Effector CD4-positive, alpha-beta T cell (primary cell): ENCODE results near the gene RC3H2.
A peak's percentile ranks its signal among the peaks of the same experiment; 100 is the strongest.
"Not testable (repeated sequence)": the region's sequence is repeated elsewhere in the genome, so short reads cannot be mapped to it uniquely, and the experiment has no call there.

Experiments used
- DNase-seq: peaks from one replicate; pipeline ENCODE4 v3.0.0-alpha.2; 2020

RC3H2 gene

GRCh38 chr9:122918310-122918709 is 13.2 kb upstream of the RC3H2 start:
- DNase-seq, result no peak

- peak; percentile 69 for DNase-seq
These were observed 8.0 kb upstream of the RC3H2 start, which contains the start of gene ZBTB6 for GRCh38 chr9:122912964-122913673. TSS of gene ZBTB6 (minus strand) at chr9:122913323. CDS start at chr9:122912072, 1,251 bp downstream.

GRCh38 chr9:122912671-122912963 is 7.5 kb upstream of the RC3H2 start:
- DNase-seq, result no peak

- not testable (repeated sequence) for DNase-seq
These were observed 963 bp upstream of the RC3H2 start for GRCh38 chr9:122906122-122906521.

- DNase-seq, result peak; percentile 16
These were observed 715 bp downstream of the RC3H2 start for GRCh38 chr9:122904466-122904822.

GRCh38 chr9:122900791-122901190 is 4.4 kb downstream of the RC3H2 start:
- no peak for DNase-seq

GRCh38 chr9:122897969-122898368 is 7.2 kb downstream of the RC3H2 start:
- DNase-seq, result no peak

- DNase-seq, result no peak
These were observed 16.7 kb downstream of the RC3H2 start for GRCh38 chr9:122888480-122888879.

- no peak for DNase-seq
These were observed 22.0 kb downstream of the RC3H2 start for GRCh38 chr9:122883125-122883524.

- no peak for DNase-seq
These were observed 25.7 kb downstream of the RC3H2 start for GRCh38 chr9:122879443-122879842.

- DNase-seq, result no peak
These were observed 29.6 kb downstream of the RC3H2 start for GRCh38 chr9:122875523-122875922.

GRCh38 chr9:122867276-122867675 is 37.9 kb downstream of the RC3H2 start:
- not testable (repeated sequence) for DNase-seq

- DNase-seq, result no peak
These were observed 39.1 kb downstream of the RC3H2 start for GRCh38 chr9:122866079-122866478.

GRCh38 chr9:122865300-122865699 is 39.9 kb downstream of the RC3H2 start:
- DNase-seq, result no peak

GRCh38 chr9:122863407-122863806 is 41.8 kb downstream of the RC3H2 start:
- DNase-seq, result no peak

- no peak for DNase-seq
These were observed 44.6 kb downstream of the RC3H2 start for GRCh38 chr9:122860319-122861142.

GRCh38 chr9:122857815-122858214 is 47.3 kb downstream of the RC3H2 start:
- no peak for DNase-seq

GRCh38 chr9:122852085-122852786 is 52.9 kb downstream of the RC3H2 start:
- DNase-seq, result not testable (repeated sequence)

- no peak for DNase-seq
These were observed 56.8 kb downstream of the RC3H2 start for GRCh38 chr9:122848256-122848943.

- DNase-seq, result no peak
These were observed 58.7 kb downstream of the RC3H2 start for GRCh38 chr9:122846371-122846940.

GRCh38 chr9:122845116-122845515 is 60.0 kb downstream of the RC3H2 start:
- DNase-seq, result no peak

GRCh38 chr9:122844137-122844536 is 61.0 kb downstream of the RC3H2 start:
- DNase-seq, result no peak

- no peak for DNase-seq
These were observed 63.7 kb downstream of the RC3H2 start for GRCh38 chr9:122841501-122841900.
